ENCODE measurements around the gene PKNOX2.

Gene PKNOX2

DNA sequence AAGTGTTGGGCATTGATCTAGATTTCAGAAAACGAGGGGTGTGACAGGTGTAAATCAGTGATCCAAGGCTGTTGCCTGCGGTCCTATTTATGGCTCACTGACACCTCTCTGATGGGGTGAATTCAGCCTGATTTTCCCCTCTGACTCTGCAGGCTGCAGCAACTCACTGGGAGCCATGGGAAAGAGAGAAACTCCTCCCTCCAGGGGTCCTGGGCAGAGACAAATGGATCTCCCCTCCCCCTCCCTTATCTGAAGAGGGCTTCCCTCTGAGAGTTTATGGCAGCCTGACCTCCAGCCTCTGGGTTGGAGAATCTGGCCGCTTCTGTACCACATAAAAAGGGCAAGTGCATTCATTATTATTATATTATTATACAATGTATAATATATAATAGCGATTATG lies 1.8 kb upstream of the PKNOX2 start:
- TF ChIP-seq, protein P1, sequence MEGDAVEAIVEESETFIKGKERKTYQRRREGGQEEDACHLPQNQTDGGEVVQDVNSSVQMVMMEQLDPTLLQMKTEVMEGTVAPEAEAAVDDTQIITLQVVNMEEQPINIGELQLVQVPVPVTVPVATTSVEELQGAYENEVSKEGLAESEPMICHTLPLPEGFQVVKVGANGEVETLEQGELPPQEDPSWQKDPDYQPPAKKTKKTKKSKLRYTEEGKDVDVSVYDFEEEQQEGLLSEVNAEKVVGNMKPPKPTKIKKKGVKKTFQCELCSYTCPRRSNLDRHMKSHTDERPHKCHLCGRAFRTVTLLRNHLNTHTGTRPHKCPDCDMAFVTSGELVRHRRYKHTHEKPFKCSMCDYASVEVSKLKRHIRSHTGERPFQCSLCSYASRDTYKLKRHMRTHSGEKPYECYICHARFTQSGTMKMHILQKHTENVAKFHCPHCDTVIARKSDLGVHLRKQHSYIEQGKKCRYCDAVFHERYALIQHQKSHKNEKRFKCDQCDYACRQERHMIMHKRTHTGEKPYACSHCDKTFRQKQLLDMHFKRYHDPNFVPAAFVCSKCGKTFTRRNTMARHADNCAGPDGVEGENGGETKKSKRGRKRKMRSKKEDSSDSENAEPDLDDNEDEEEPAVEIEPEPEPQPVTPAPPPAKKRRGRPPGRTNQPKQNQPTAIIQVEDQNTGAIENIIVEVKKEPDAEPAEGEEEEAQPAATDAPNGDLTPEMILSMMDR (IDR thresholded peaks at IDR 0.05; ENCODE audit: extremely low read depth, missing control alignments): no peak
- DNase-seq (ENCODE audit: low spot score): no peak

DNA sequence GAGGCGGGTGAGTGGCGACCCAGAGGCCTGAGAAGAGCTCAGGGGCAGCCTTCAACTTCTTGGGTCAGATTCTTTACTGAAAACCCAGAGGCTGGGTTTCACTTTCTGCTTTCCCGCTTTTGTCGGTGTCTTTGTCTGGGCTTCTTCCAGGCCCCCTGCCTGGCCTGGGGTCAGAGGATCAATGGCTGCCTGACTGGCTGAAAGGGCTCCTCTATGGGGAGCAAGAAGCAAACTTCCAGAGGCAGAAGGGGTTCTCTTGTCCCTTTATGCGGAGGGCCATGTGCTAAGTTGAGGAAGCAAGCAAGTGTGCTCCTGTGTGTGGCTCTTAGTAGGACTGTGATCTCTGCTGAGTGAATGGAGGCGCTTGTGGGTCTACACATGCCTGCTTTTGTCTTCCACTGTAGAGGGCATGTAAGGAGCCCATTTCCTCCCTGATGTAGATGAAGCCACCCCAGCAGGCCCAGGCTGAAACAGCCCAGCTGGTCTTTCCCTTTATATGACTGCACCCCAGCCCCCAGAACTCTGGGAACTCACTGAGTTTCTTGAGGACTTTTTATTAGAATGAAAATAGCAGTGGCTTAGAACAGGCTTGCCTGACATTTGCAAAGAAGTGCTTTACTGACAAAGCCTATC lies 1.0 kb upstream of the PKNOX2 start:
- TF ChIP-seq, protein P1 (IDR thresholded peaks at IDR 0.05; ENCODE audit: extremely low read depth, missing control alignments): no peak
- DNase-seq (ENCODE audit: low spot score): no peak

DNA sequence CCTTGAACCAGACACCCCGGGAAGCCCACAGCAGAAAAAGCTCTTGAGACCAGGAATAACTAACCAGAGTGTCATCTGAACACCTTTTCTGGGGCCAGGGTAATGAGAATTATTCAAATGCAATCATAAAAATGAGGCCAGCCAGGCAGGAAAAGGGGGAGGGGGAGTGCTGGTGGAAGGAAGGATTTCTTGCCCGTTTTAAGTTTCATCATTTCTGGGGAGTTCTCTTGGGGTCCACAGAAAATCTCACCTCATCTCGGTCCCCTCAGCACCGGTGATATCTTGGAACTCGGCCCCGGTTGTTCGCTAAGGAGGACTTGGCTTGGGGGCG lies 495 bp upstream of the PKNOX2 start:
- TF ChIP-seq, protein P1 (IDR thresholded peaks at IDR 0.05; ENCODE audit: extremely low read depth, missing control alignments): no peak

DNA sequence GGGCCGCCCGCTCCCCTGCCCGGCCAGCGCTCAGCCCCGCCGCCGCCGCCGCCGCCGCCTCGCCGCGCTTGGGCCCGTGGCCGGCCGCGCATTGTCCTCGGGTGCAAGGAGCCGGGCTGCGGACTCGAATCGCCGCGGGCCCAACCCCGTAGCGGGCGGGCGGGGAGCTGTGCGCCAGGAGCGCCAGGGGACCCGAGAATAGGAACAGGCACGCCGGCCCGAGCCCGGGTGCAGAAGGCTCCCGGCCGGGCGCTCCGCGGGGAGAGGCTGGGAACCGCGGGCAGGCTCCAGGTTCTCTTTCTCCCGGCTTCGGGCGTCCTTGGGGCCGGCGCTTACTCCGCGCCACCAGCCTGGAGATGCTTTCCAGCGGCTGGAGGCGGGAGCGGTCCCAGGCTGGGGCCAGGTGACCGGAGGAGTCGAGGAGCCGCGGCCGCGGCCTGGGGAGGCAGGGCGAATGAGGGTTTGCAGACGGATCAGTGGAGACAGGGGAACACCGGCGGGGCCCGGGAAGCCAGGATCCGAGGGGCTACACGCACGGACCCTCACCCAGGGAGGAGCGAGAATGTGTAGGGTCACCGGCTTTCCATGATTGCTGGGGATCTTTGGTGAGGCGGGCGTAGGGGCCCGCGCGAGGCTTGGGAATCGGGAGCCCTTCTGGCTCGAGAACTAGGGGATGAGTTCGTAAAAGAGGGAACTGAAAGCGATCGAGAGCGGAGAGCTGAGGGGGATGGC lies 726 bp downstream of the PKNOX2 start:
- peak; percentile 73 for DNase-seq (ENCODE audit: low spot score)

More for the DNA sequence above, 495 bp upstream of the PKNOX2 start:
- no peak for DNase-seq (ENCODE audit: low spot score)

DNA sequence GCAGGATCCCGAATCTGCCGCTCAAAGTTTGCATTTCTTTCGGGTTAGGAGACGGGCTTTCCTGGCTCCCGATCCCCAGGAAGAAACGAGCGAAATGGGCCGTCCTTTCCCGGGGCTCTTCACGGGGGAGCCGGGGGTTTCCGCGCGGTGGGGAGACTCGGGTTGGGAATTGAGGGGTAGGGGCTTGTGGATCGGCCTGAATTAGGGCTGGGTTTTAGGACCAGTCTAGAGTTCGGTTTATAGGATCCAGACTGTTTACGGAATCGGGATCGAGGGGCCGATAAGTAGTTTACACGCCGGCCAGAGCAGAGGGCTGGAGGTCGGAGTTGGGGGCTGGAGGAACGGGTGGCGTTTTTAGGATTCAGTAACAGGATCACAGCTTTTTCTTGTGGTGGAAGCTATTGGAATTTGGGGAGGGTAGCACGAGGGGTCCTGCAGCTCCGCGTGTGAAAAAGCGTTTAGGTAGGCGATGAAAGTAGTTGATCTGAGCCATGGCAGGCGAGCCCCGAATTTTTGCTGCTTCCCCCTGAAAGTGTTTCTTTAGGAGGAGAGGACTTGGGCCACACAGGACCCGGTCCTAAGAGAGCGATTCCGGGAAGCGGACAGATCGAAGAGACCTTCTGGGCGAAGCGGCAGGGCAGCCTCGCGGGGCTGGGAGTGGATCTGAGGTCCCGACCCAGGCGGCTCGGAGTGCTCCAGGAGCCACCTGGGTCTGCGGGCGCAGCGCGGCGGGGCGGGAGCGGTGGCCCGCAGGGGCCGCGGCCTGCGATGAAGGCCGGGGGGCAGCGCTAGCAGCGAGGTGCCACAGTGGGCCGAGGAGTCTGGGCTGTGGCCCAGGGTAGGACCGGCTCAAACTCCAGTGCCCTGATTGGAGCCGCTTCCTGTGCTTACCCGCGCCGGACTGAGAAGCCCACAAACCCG lies 1.6 kb downstream of the PKNOX2 start:
- DNase-seq (ENCODE audit: low spot score): peak; percentile 48
- TF ChIP-seq, protein P1 (IDR thresholded peaks at IDR 0.05; ENCODE audit: extremely low read depth, missing control alignments): no peak

More for the DNA sequence above, 726 bp downstream of the PKNOX2 start:
- TF ChIP-seq, protein P1 (IDR thresholded peaks at IDR 0.05; ENCODE audit: extremely low read depth, missing control alignments): no peak

DNA sequence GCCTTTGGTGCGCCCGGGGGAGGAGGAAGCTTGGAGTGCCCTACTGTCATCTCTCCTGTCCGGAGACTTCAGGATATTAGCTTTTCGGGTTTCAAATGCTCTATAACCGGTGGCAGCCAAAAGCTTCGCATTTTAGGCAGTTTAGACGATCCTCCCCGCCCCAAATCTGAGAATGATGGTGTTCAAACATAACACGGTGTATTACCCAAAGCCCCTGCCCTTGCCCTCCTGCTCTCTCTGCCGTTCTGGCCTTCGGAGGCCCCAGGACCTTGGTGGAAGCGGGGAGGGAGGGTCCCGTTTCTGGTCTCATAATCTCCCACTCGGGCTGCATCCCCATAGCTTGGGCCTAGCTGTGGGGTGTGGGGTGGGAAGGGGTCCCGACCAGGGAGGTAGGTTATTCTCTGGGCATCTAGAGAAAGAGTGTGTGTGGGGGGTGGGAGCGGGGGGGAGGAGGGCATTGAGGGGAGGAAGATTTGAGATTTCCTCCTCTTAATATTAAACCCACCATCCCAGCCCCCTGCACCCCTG lies 2.3 kb downstream of the PKNOX2 start:
- peak; percentile 27 for DNase-seq (ENCODE audit: low spot score)
- TF ChIP-seq, protein P1 (IDR thresholded peaks at IDR 0.05; ENCODE audit: extremely low read depth, missing control alignments): no peak

Data from GM20000 (cell line).